ENCODE results near the gene TRNAU1AP.

DNA sequence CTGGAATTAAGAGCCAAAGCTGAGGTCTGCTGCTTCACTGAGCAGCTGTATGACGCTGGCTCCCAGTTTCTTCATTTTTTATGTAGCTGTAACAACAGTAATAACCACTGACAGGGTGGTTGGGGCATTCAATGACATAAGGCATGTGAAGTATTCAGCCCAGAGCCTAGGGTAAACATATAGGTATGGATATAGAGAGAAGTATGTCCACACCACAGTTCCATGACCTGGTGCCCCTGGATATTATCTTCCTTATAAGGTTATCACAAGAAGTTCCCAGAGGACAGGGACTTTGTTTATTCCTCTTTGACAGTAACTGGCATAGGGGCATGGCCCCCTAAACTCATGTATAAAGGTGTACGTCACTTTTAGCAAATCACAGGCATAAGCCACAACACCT lies 53.9 kb downstream of the TRNAU1AP start:
- TF ChIP-seq EZH2 (IDR thresholded peaks at IDR 0.05; ENCODE audit: insufficient read depth, poor library complexity, severe bottlenecking) (no peak), EZH2phosphoT487 (IDR thresholded peaks at IDR 0.05; ENCODE audit: insufficient read depth, low read depth) (no peak)
